HepG2 (cell line): ENCODE data around the gene HNRNPR. TPM values are rescaled to one million over a fixed set of nuclear protein-coding genes. Genes with fewer than 3 reads are reported as not detected.

Experiments
- ARNT ChIP-seq: fragments of 450-650 bp; IDR thresholded peaks from 2 replicates; pipeline ENCODE4 v1.6.1; 2017
- EHMT2 ChIP-seq: fragments of 200-600 bp; sonication (generic); IDR thresholded peaks from 2 replicates; pipeline ENCODE4 v1.7.0; 2017; ENCODE audit warnings: antibody characterized with exemption, low read depth, low read length, borderline replicate concordance
- MEF2D ChIP-seq: sonication (generic); formaldehyde crosslinking; IDR thresholded peaks from 2 replicates; pipeline ENCODE4 v1.5.1; 2020; ENCODE audit warnings: mild to moderate bottlenecking, missing genetic modification reagents
- SCMH1 ChIP-seq: sonication (generic); formaldehyde crosslinking; IDR thresholded peaks from 2 replicates; pipeline ENCODE4 v1.9.0; 2021; ENCODE audit warnings: missing genetic modification reagents, mild to moderate bottlenecking, borderline replicate concordance
- SMYD3 ChIP-seq: sonication (generic); formaldehyde crosslinking; IDR thresholded peaks from 2 replicates; pipeline ENCODE4 v1.8.1; 2023; ENCODE audit warnings: mild to moderate bottlenecking, missing genetic modification reagents
- SNAI1 ChIP-seq: sonication (generic); formaldehyde crosslinking; IDR thresholded peaks from 2 replicates; pipeline ENCODE4 v1.5.0; 2020; ENCODE audit warnings: mild to moderate bottlenecking, missing genetic modification reagents, borderline replicate concordance
- SOX5 ChIP-seq: IDR thresholded peaks from 2 replicates; pipeline ENCODE4 v1.6.1; 2016; ENCODE audit warnings: borderline replicate concordance
- SSRP1 ChIP-seq: IDR thresholded peaks from 2 replicates; pipeline ENCODE4 v1.6.1; 2016; ENCODE audit warnings: control low read depth
- TP53 ChIP-seq: sonication (generic); formaldehyde crosslinking; conservative IDR thresholded peaks from 2 replicates; pipeline ENCODE4 v1.4.0; 2020; ENCODE audit warnings: missing genetic modification reagents
- ZC3H13 ChIP-seq: sonication (generic); formaldehyde crosslinking; IDR thresholded peaks from 2 replicates; pipeline ENCODE4 v1.8.1; 2023; ENCODE audit warnings: mild to moderate bottlenecking, missing genetic modification reagents, moderate library complexity
- ZNF101 ChIP-seq: sonication (generic); formaldehyde crosslinking; IDR thresholded peaks from 2 replicates; pipeline ENCODE4 v1.4.0; 2020; ENCODE audit warnings: mild to moderate bottlenecking, low read depth, missing genetic modification reagents, borderline replicate concordance
- ZNF557 ChIP-seq: sonication (generic); formaldehyde crosslinking; IDR thresholded peaks from 2 replicates; pipeline ENCODE4 v1.4.0; 2020; ENCODE audit warnings: missing genetic modification reagents
- ZNF564 ChIP-seq: sonication (generic); formaldehyde crosslinking; IDR thresholded peaks from 2 replicates; pipeline ENCODE4 v1.8.1; 2023; ENCODE audit warnings: mild to moderate bottlenecking, missing genetic modification reagents
- ZNF576 ChIP-seq: sonication (generic); formaldehyde crosslinking; IDR thresholded peaks from 2 replicates; pipeline ENCODE4 v1.4.0; 2020; ENCODE audit warnings: mild to moderate bottlenecking, missing genetic modification reagents
- ZNF644 ChIP-seq: IDR thresholded peaks from 2 replicates; pipeline ENCODE4 v1.6.1; 2016; ENCODE audit warnings: low read depth
- ZNF792 ChIP-seq: IDR thresholded peaks from 2 replicates; pipeline ENCODE4 v1.6.1; 2016
- ZNF83 ChIP-seq: sonication (generic); formaldehyde crosslinking; IDR thresholded peaks from 2 replicates; pipeline ENCODE4 v1.4.0; 2020; ENCODE audit warnings: missing genetic modification reagents, mild to moderate bottlenecking, borderline replicate concordance
- polyA plus RNA-seq, 8 experiments: library from polyadenylated mRNA; depleted of rRNA in 3 of 8; stranded (reverse) in 7 of 8; unstranded in 1 of 8; fragments of >200 nt; fragmentation: Illumina TruSeq in 4 of 8; extraction: Trizol in 4 of 8; gene quantifications; 2 replicates each; pipeline versions ENCODE4 v1.2.1 to v1.2.3, GENCODE V29; 2011 to 2016; ENCODE audit warnings: low read depth in 4 of 8, missing spikeins in 1 of 8, mixed read lengths in 1 of 8; ENCODE audit not compliant: insufficient read depth in 1 of 8
- total RNA-seq, 5 experiments: library from RNA; depleted of rRNA; stranded (reverse); fragments of >200 nt; fragmentation: Illumina TruSeq; extraction: Trizol; gene quantifications; 2 replicates each; pipeline ENCODE4 v1.2.3, GENCODE V29; 2016; ENCODE audit warnings: low read depth in 1 of 5
- TF ChIP-seq, protein P1 (sequence below), 2 experiments: fragments of 450-650 bp in 1 of 2; sonication (generic) in 1 of 2; formaldehyde crosslinking in 1 of 2; IDR thresholded peaks; 2 replicates each; pipeline versions ENCODE4 v1.6.1 to v1.8.0; 2016 to 2022; ENCODE audit warnings: antibody characterized with exemption in 1 of 2, mild to moderate bottlenecking in 1 of 2, missing genetic modification reagents in 1 of 2
- TF ChIP-seq, protein P2 (sequence below): sonication (generic); formaldehyde crosslinking; IDR thresholded peaks from 2 replicates; pipeline ENCODE4 v1.8.1; 2023; ENCODE audit warnings: mild to moderate bottlenecking, moderate library complexity, missing genetic modification reagents

Gene HNRNPR
- total and polyA plus RNA-seq, 2 of the 13 experiments (the other 11 are each of a cell fraction or from before 2014, with no cell fraction given), result 133 to 216 TPM

GRCh38 chr1:23369335-23370013 is 25.4 kb upstream of the HNRNPR start, which contains the start of gene ZNF436 (continued):
- TF ChIP-seq, protein P1, sequence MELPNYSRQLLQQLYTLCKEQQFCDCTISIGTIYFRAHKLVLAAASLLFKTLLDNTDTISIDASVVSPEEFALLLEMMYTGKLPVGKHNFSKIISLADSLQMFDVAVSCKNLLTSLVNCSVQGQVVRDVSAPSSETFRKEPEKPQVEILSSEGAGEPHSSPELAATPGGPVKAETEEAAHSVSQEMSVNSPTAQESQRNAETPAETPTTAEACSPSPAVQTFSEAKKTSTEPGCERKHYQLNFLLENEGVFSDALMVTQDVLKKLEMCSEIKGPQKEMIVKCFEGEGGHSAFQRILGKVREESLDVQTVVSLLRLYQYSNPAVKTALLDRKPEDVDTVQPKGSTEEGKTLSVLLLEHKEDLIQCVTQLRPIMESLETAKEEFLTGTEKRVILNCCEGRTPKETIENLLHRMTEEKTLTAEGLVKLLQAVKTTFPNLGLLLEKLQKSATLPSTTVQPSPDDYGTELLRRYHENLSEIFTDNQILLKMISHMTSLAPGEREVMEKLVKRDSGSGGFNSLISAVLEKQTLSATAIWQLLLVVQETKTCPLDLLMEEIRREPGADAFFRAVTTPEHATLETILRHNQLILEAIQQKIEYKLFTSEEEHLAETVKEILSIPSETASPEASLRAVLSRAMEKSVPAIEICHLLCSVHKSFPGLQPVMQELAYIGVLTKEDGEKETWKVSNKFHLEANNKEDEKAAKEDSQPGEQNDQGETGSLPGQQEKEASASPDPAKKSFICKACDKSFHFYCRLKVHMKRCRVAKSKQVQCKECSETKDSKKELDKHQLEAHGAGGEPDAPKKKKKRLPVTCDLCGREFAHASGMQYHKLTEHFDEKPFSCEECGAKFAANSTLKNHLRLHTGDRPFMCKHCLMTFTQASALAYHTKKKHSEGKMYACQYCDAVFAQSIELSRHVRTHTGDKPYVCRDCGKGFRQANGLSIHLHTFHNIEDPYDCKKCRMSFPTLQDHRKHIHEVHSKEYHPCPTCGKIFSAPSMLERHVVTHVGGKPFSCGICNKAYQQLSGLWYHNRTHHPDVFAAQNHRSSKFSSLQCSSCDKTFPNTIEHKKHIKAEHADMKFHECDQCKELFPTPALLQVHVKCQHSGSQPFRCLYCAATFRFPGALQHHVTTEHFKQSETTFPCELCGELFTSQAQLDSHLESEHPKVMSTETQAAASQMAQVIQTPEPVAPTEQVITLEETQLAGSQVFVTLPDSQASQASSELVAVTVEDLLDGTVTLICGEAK (IDR thresholded peaks at IDR 0.05), result no peak
- TF ChIP-seq, protein P1 (CRISPR knock-in tag; IDR thresholded peaks at IDR 0.05), result no peak
- no peak for TF ChIP-seq ZNF83 (CRISPR knock-in tag)
- 0 out of 2 replicates have a peak, but pooled peaks have one; percentile 39 for TF ChIP-seq TP53
- TF ChIP-seq ZNF576 (CRISPR knock-in tag), result no peak
- no peak for TF ChIP-seq SCMH1 (CRISPR knock-in tag)
- TF ChIP-seq, protein P2, sequence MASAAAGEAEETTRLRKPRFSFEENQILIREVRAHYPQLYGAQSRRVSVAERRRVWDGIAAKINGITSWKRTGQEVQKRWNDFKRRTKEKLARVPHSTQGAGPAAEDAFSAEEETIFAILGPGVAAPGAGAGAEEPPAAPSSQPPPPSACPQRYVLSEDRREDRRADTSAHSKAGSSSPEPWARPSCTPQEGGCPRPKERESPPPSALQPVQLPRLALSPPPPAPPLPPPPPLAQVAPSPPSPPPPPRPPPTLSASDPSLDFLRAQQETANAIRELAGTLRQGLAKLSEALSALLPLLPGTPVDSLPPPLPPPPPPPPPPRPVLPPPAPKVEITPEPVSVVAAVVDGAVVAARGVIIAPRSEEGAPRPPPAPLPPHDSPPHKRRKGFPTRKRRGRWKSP (CRISPR knock-in tag), result no peak
- TF ChIP-seq MEF2D (CRISPR knock-in tag), result no peak; the same call in 1 of the 2 replicates
- no peak for TF ChIP-seq ZNF101 (CRISPR knock-in tag)
- no peak for TF ChIP-seq ZNF644 (CRISPR knock-in tag)
- no peak for TF ChIP-seq SMYD3 (CRISPR knock-in tag)
- TF ChIP-seq SOX5, result no peak
- TF ChIP-seq ZNF564, result no peak
- no peak for TF ChIP-seq ARNT
- no peak for TF ChIP-seq ZNF792
- 0 out of 2 replicates have a peak, but pooled peaks have one; percentile 60 for TF ChIP-seq SNAI1 (CRISPR knock-in tag)
- no peak for TF ChIP-seq ZC3H13 (CRISPR knock-in tag)
- no peak for TF ChIP-seq SSRP1 (CRISPR knock-in tag)
- 0 out of 2 replicates have a peak, but pooled peaks have one; percentile 19 for TF ChIP-seq ZNF557 (CRISPR knock-in tag)
- no peak for TF ChIP-seq EHMT2
